Measurements from ENCODE around the gene RAC3. TPM values are rescaled to one million over a fixed set of nuclear protein-coding genes. Genes with fewer than 3 reads are reported as not detected.

RAC3 gene
- total RNA-seq, 1 donor from 2014 or later: 0.82 TPM

- peaks cover 30% of the 10 kb centered on the region for H3K4me1 ChIP-seq
- no peaks in the 10 kb centered on the region for H3K9me3 ChIP-seq (replicated peaks)
- peak overlapping the region; percentile 97 for H3K4me3 ChIP-seq
- no peaks in the 10 kb centered on the region for H3K27me3 ChIP-seq (ENCODE audit: low read depth)
- intact Hi-C loops (cut with micrococcal nuclease): no loop called here
- no peak for DNase-seq
- TF ChIP-seq, protein P1, sequence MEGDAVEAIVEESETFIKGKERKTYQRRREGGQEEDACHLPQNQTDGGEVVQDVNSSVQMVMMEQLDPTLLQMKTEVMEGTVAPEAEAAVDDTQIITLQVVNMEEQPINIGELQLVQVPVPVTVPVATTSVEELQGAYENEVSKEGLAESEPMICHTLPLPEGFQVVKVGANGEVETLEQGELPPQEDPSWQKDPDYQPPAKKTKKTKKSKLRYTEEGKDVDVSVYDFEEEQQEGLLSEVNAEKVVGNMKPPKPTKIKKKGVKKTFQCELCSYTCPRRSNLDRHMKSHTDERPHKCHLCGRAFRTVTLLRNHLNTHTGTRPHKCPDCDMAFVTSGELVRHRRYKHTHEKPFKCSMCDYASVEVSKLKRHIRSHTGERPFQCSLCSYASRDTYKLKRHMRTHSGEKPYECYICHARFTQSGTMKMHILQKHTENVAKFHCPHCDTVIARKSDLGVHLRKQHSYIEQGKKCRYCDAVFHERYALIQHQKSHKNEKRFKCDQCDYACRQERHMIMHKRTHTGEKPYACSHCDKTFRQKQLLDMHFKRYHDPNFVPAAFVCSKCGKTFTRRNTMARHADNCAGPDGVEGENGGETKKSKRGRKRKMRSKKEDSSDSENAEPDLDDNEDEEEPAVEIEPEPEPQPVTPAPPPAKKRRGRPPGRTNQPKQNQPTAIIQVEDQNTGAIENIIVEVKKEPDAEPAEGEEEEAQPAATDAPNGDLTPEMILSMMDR (IDR thresholded peaks at IDR 0.05; ENCODE audit: borderline replicate concordance): no peak
- no peak overlapping the region for H3K27ac ChIP-seq (replicated peaks)
- peaks cover 47% of the 10 kb centered on the region for H3K36me3 ChIP-seq
These were observed 32.2 kb downstream of the RAC3 start for GRCh38 chr17:82063424-82064415.

- Histone ChIP-seq H3K36me3 (peaks cover 39% of the 10 kb centered on the region), H3K9me3 (replicated peaks) (no peaks in the 10 kb centered on the region), H3K4me1 (peaks cover 30% of the 10 kb centered on the region), H3K27ac (replicated peaks) (peak overlapping the region; percentile 86), H3K4me3 (peak overlapping the region; percentile 97), H3K27me3 (ENCODE audit: low read depth) (no peaks in the 10 kb centered on the region)
- intact Hi-C loops (cut with micrococcal nuclease): no loop called here
- no peak for DNase-seq
- TF ChIP-seq, protein P1 (IDR thresholded peaks at IDR 0.05; ENCODE audit: borderline replicate concordance): no peak
These were observed 33.1 kb downstream of the RAC3 start for GRCh38 chr17:82064433-82065192.

GRCh38 chr17:82065193-82065637 lies 33.7 kb downstream of the RAC3 start:
- intact Hi-C loops (cut with micrococcal nuclease): no loop called here
- H3K27ac ChIP-seq (replicated peaks): peak overlapping the region; percentile 86
- peak overlapping the region; percentile 97 for H3K4me3 ChIP-seq
- DNase-seq: no peak
- TF ChIP-seq, protein P1 (IDR thresholded peaks at IDR 0.05; ENCODE audit: borderline replicate concordance): no peak
- H3K27me3 ChIP-seq (ENCODE audit: low read depth): no peaks in the 10 kb centered on the region
- no peaks in the 10 kb centered on the region for H3K9me3 ChIP-seq (replicated peaks)
- peaks cover 33% of the 10 kb centered on the region for H3K36me3 ChIP-seq
- peaks cover 30% of the 10 kb centered on the region for H3K4me1 ChIP-seq

- TF ChIP-seq, protein P1 (IDR thresholded peaks at IDR 0.05; ENCODE audit: borderline replicate concordance): no peak
- peak within 1 kb of the TSS; percentile 97 for H3K4me3 ChIP-seq
- peak within 1 kb of the TSS; percentile 86 for H3K27ac ChIP-seq (replicated peaks)
- no peaks in the 10 kb centered on the region for H3K9me3 ChIP-seq (replicated peaks)
- intact Hi-C loops (cut with micrococcal nuclease): no loop called here
- no peaks in the 10 kb centered on the region for H3K27me3 ChIP-seq (ENCODE audit: low read depth)
- H3K36me3 ChIP-seq: peaks cover 27% of the 10 kb centered on the region
- H3K4me1 ChIP-seq: peaks cover 30% of the 10 kb centered on the region
- peak; percentile 74 for DNase-seq
These were observed 34.3 kb downstream of the RAC3 start, which contains the start of gene DUS1L for GRCh38 chr17:82065638-82066303. TSS of gene DUS1L (minus strand) at chr17:82065804. CDS start at chr17:82065059, 745 bp downstream.

GRCh38 chr17:82070611-82071010 lies 39.1 kb downstream of the RAC3 start:
- peaks cover 11% of the 10 kb centered on the region for H3K4me1 ChIP-seq
- no peak for DNase-seq
- intact Hi-C loops (cut with micrococcal nuclease): no loop called here
- no peaks in the 10 kb centered on the region for H3K27me3 ChIP-seq (ENCODE audit: low read depth)
- H3K9me3 ChIP-seq (replicated peaks): no peaks in the 10 kb centered on the region
- no peak overlapping the region for H3K27ac ChIP-seq (replicated peaks)
- no peaks in the 10 kb centered on the region for H3K36me3 ChIP-seq
- TF ChIP-seq, protein P1 (IDR thresholded peaks at IDR 0.05; ENCODE audit: borderline replicate concordance): no peak
- no peak overlapping the region for H3K4me3 ChIP-seq
